Ramos (cell line): ENCODE data around the gene ASIC1.

Source experiments
- in situ Hi-C: fragments of 300-500 bp; cut with MboI; formaldehyde crosslinking; loops from one replicate; pipeline ENCODE4 v1.14.3; 2022; ENCODE audit warnings: low sequenced_read_pairs; ENCODE audit not compliant: unreplicated experiment

Gene ASIC1

DNA sequence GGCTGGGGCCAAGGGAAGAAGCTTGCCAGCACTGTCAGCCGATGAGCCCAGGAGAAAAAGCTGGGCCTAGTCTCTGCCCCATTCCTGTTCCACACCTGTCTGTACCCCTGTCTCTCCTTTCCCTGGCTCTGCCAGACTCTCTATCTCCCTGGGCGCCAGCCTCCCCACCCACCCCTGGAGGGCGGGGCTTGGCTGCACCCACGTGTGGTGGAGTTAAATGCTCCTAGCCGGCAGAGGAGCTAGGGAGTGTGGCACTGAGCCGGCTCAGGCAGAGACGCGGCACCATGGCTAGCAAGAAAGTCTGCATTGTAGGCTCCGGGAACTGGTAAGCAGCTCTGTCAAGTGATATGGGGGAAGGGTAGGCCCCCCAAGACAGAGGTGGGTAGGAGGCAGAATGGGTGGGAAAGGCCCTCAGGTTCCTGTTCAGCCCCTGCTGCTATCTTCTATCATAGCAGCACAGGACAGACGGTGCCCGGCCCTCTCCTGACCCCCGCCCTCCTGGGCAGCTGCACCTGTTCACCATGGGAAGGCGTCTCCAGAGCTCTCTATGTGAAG, 46.4 kb downstream of the ASIC1 start, which contains the start of gene GPD1:
Gene GPD1, plus strand, starts transcription at position 242 of the 555 bp plus-strand sequence. Its CDS starts 43 bp downstream, at position 285.
- in situ Hi-C loops, result no loop called here

DNA sequence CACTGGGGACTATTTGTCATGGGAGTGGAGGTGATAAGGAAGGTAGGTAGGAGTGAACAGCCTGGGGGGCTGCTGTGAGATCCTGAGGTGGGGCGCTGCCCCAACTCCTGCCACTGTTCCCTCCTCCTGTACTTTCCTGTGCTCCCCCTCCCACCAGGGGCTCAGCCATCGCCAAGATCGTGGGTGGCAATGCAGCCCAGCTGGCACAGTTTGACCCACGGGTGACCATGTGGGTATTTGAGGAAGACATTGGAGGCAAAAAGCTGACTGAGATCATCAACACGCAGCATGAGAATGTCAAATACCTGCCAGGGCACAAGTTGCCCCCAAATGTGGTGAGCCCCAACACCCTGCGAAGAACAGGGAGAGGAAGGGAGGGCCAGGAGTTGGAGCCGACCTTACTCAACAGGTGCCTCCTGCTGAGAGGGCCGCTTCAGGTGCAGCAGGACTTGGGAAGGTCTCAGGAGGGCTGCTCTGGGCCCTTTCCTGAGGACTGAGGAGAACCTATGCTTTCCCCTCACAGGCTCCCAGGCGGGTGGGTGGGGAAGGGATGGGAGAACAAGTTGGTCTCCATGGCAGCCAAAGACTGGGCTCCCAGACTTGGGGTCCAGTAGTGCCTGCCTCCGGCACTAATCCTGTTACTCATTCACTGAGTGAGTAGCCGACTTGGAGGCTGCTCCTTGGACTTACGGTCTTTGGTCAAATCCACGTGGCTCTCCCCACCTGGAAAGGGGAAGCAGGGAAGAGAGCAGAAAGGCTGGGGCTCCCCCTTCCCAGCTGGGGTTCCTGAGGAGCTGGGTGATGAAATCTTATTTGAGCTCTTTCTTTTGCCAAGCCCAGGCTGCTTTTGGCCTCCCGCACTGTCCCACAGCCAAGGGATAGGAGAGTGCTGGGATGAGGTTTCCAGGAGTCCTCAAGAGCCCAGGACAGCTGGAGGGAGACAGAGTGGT, 47.3 kb downstream of the ASIC1 start:
- in situ Hi-C loops, result no loop called here

DNA sequence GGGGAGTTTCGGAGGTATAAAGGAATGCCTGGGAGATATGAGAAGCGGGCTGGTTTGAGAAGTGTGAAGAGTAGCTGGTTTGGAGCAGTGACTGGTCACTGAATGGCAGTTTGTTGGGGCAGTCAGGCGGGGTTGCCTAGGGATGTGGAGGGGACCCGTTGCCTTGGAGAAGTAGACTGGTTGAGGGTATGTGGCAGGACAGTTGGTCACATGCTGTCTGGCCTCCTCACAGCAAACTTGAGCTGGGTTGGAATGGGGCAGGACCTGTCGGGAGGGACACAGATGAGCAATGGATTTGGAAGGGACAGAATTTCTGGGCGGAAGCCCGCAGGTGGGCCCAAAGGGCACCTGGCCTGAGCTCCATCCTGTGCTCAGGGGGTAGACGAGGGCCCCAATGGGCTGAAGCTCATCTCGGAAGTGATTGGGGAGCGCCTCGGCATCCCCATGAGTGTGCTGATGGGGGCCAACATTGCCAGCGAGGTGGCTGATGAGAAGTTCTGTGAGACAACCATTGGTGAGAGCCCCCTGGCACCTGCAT, 48.6 kb downstream of the ASIC1 start:
- in situ Hi-C loops, result no loop called here

DNA sequence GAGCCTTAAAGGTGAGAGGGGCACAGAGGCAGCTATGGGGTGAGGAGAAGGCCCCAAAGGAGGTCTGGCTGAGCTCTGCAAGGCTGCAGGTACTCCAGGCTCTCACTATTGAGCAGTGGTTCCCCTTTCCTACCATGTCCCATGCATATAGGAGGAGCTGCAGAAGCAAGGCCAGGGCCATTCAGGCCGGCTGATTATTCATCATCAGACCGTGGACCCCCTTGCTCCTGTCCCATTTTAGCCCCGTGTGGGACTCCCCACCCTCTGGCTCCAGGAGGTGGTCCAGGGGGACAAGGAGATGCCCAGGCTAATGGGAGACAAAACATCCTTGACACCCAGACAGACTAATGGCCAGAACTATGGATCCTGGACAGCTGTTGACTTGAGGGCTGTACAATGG, 49.5 kb downstream of the ASIC1 start:
- in situ Hi-C loops, result no loop called here

DNA sequence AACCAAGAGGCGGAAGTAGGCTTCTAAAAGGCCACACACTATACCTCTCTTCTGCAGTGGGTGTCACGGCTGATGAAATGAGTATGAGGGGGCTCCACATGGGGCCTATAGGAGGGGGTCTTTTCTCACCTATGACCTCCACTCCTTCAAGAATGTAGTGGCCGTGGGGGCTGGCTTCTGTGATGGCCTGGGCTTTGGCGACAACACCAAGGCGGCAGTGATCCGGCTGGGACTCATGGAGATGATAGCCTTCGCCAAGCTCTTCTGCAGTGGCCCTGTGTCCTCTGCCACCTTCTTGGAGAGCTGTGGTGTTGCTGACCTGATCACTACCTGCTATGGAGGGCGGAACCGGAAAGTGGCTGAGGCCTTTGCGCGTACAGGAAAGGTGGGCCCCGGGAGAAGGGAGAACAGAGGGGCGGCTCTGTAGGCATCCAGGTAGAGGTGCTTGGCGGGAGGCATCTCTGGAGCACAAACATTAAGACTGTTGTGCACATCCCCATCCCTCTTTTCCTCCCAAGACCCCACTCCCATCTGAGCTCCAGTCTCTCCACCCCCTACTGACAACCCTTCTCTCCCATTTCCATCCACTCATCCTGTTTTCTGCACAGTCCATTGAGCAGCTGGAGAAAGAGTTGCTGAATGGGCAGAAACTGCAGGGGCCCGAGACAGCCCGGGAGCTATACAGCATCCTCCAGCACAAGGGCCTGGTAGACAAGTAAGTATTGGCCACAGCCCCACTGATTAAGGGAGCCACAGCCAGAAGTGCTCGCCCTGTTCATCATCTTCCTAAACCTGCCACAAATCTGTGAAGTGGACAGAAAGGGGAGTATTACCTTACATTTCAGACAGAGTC, 50.2 kb downstream of the ASIC1 start:
- in situ Hi-C loops, result no loop called here

DNA sequence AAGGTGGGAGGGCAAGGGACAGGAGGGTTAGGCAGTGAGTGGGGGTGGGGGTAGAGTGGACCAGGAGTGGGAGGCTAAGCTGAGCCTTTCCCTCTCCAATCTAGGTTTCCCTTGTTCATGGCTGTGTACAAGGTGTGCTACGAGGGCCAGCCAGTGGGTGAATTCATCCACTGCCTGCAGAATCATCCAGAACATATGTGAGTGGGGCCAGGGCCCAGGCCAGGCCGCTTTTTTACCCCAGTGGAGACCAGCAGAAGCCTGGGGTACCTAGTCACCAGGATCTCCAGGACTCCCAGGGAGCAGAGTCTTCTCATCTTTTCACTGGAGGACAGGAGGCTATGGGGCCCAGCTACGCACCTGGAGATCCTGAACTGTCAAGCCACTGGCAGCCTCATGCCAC, 51.9 kb downstream of the ASIC1 start:
- in situ Hi-C loops, result no loop called here

DNA sequence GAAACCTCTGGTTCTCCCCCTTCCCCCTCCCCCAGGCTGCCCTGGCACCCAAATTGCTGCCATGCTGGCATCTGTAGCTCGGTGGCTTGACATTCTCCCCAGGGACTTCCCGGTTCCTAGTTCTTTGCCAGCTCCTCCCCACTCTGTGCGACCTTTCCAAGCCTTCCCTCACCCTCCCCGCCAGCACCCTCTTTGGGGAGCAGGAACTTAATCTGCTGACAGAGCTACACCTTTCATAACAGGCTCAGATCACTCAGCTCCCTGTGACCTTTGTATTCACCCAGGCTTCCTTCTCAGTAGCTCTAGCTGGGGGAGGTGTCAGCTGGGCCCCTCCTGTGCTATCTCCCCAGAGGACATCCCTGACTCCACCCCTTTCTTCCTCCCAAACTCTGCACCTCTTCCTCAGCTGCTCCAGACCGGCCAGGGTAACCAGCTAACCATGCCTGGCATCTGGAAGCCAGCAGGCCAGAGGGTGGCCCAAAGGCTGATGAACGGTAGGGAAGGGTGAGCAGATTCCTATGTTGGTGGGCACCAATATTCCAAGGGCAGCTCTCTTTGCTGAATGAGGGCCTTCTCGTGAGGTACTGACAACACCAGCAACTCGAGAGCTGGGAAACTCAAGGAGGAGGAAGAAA, 52.8 kb downstream of the ASIC1 start:
- in situ Hi-C loops, result no loop called here

DNA sequence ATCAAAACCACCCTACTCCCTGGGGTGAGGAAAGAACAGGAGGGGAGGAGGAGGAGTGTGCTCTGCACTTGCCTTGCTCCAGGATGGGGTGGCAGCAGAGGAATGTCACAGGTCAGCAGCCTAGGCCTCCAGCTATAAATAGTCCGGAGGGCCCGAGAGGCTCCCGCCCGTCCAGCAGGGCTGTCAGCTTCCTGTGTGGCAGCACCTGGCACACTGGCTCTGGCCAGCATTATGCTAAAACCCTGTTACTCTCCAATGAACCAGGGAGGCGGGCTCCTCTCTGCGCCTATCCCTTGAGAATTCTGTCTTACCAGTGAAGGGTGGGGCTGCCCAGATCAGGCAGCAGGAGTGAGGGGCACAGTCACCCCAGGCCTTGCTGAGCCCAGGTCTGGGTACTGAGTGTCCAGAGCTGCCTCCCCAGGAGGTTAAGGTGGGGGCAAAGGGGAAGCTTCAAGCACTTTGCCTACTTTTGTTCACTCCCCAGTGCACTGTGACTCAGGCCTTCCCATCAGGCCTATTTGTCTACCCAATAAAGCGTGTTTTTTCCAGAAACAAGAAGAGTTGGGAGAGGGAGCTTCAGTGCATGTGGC, 53.5 kb downstream of the ASIC1 start:
- in situ Hi-C loops, result no loop called here

DNA sequence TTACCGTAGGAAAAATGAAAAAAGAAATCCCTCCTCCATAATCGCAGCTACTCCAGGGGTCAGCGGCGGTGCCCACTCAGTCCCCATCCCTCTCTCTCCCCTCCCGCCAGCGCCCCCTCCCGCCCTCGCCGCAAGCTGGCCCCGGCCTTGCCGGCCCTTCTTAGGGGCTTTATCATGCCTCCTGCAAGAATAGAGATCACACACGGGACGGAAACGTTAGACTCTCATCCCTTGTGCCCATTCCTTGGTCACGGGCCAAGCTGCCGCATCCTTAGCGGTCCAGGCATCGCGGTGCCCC, 53.9 kb downstream of the ASIC1 start:
- in situ Hi-C loops, result no loop called here

DNA sequence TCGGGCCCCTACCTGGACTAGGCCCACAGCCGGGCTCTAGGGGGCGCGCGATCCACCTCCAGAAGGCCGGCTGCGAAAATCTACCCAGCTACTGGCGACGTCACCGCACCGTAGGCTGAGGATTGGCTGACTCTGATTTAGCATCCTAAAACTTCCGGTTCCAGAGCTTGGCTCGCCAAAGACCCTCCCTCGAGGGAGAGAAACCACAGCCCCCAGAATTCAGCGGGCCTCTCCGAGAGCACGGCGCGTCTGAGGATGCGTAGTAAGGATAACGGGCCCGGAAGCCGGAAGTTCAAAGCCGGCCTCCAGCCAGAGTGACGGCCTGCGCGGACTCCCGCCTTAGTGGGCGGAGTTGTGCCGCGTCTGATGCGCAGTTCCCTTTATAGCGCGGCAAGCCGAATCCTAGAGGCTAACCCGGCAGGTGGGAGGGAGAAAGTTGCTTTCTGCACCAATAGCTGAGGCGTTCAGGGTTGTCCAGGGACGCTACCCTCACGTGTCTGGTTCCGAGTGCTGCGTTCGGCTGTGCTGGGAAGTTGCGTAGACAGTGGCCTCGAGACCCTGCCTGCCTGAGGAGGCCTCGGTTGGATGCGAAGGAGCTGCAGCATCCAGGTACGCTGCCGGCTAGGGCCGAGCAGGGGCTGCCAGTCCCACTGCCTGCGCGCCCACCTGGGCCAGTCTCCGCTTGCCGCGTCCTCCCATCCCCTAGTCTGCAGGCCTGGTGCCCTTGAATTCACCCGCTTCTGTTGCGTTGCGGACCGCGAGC, 54.5 kb downstream of the ASIC1 start, which contains the start of gene COX14:
Gene COX14, plus strand, starts transcription at position 544 of the 763 bp plus-strand sequence. CDS start 7,808 bp downstream, outside the sequence.
- in situ Hi-C loops, result no loop called here

DNA sequence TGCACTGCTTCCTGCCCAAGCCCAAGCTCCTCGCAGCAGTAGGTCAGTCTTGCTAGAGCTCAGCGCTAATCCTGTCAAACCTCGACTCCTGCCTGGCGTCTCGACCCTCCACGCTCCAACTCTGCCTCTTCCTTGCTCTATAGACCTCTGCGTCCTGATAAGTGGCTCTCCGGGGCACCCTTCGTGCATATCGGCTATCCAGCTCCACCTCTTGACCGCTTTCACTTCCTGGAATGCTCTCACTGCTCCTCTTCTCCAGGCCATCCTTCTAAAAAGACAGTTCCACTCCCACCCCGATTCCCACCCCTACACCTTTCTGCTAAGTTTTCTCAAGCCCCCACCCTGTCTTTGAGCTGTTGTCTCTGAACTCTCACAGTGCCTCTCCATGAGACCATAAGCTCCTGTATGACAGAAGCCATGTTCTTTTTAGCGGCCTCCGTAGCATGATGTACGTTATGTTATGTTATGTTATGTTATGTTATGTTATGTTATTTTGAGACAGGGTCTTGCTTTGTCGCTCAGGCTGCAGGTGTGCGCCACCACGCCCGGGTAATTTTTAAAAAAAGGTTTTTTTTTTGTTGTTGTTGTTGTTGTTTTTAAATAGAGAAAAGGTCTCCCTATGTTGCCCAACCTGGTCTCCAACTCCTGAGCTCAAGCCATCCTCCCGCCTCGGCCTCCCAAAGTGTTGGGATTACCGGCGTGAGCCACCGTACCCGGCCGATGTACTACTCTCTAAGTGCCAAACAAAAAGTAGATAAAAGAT, 55.2 kb downstream of the ASIC1 start:
- in situ Hi-C loops, result no loop called here

DNA sequence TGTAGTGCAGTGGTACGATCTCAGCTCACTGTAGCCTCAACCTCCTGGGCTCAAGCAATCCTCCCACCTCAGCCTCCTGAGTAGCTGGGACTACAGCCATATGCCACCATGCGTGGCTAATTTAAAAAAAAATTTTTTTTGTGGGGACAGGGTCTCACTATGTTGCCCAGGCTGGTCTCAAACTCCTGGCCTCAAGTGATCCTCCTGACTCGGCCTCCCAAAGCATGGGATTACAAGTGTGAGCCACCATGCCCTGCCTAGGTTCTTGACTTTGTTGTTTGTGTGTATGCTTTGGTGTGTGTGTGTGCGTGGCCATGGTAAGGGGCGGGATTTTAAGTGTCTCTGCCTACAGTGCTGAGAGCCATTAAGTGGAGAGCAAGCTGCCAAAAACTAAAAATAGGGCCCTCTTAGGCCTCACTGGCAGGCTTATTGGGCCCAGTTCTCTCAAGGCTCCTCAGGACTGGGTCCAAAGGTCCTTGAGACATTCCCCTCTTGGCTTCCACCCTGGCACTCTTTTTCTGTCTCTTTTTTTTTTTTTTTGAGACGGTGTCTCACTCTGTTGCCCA, 59.7 kb downstream of the ASIC1 start:
- in situ Hi-C loops, result no loop called here

DNA sequence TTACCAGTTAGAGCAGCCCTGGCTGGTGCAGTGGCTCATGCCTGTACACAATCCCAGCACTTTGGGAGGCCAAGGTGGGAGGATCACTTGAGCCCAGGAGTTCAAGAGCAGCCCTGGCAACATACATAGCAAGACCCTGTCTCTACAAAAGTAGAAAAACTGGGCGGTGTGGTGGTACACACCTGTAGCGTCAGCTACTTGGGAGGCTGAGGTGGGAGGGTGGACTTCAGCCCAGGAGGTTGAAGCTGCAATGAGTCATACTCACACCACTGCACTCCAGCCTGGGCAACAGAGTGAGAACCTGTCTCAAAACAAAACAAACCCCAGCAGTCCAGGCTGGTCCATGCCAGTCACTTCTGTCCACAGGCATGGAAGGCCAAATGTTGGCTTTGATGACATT, 62.0 kb downstream of the ASIC1 start:
- in situ Hi-C loops, result no loop called here

DNA sequence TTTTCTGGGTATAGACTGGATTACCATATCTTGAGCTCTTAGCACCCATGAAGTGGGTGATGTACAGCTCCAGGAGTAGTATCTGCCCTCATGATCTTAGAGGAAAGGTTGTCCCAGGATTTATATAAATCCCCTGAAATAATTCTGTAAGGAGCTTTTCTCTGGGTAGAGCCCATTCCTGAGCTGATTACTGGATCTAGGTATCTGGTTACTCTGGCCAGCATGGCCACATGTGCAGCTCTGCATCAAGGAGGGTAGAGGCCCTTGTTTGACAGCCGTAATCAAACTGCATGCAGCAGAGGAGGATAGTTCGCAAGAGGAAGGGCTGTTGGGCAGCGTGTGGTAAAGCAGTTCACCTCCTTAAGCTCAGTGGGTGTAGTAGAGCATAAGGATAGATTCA, 63.1 kb downstream of the ASIC1 start:
- in situ Hi-C loops, result no loop called here

DNA sequence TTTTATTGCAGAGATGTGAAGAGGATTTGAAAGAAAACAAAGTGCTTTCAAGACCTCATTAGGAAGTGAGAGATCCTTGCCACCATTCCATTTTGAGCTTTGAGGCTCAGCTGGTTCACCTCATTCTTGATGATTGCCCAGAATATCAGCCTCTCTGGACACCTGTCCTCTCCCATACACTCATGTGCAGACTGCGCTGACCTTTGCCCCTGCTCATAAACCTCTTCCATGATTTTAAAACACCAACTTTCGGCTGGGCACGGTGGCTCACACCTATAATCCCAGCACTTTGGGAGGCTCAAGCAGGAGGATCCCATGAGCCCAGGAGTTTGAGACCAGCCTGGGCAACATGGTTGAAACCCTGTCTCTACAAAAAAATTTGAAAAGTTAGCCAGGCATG, 63.6 kb downstream of the ASIC1 start:
- in situ Hi-C loops, result no loop called here

DNA sequence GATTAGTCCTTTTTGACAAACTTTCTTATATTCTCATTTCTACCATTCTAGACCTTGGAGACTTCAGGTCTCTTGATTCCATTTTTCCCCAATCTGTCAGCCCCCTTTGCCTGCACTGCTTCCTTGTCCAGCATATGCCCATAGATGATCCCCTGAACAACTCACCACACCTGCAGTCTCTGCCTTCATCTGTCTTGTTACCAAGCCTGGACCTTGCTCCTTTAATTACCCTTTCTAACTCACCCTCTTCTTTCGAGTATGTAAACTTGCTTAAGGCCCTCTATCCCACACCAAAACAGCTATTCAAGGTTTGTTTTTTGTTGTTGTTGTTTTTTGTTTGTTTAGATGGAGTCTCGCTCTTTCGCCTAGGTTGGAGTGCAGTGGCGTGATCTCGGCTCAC, 64.2 kb downstream of the ASIC1 start:
- in situ Hi-C loops, result no loop called here

DNA sequence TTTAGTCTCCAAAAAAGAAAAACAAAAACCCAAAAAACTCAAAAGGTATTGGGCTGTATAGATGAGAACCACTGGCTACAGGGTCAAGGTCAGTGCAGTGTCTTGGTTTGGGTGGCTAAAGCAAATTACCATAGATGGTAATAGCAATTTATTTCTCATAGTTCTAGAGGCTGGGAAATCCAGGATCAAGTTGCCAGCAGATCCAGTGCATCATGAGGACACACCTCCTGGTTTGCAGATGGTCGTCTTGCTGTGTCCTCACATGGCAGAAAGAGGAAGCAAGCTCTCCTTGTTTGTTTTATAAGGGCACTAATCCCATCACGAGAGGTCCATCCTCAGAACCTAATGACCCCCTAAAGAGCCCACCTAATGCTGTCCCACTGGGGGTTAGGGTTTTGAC, 65.8 kb downstream of the ASIC1 start:
- in situ Hi-C loops, result no loop called here

DNA sequence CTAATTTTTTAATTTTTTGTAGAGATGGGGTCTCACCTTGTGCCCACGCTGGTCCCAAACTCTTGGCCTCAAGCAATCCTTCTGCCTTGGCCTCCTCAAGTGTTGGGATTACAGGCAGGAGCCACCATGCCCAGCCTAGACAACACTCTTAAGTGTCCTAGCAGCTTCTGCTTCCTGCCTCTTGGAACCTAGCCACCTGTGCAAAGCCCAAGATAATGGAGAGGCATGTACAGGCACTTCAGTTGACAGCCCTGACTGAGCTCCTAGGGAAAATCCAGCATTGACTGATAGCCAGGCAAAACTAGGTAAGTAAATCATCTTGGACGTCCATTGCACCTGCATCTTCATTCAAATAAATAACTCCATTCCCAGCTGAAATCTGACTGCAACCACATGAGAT, 70.2 kb downstream of the ASIC1 start:
- in situ Hi-C loops, result no loop called here
